Activated T-cell treated with anti-CD3 and anti-CD28 coated beads, Interleukin-2, amount 50 U/mL, for 72 hours (primary cell): Measurements from ENCODE around the gene WBP4. TPM values are rescaled to one million over a fixed set of nuclear protein-coding genes. Genes with fewer than 3 reads are reported as not detected.
"Not testable (repeated sequence)": the region's sequence is repeated elsewhere in the genome, so short reads cannot be mapped to it uniquely, and the experiment has no call there.

Experiments
- ATAC-seq, 2 donors: fragments of 150-1000 bp; cut with Tn5 transposase; replicated peaks in 1 of 2; 2 replicates each; pipeline ENCODE4 v1.10.0; 2021; ENCODE audit warnings: moderate library complexity in 2 of 2, mild to moderate bottlenecking in 1 of 2
- DNase-seq, 2 donors: peaks; one replicate each; pipeline ENCODE4 v3.0.0; 2021 to 2022; ENCODE audit warnings: mixed read lengths in 1 of 2
- H3K27ac Mint-ChIP-seq: one replicate; pipeline ENCODE4 v1.8.0; 2022; ENCODE audit warnings: mild to moderate bottlenecking, moderate library complexity, mixed read lengths
- H3K27me3 Mint-ChIP-seq: one replicate; pipeline ENCODE4 v1.8.0; 2022; ENCODE audit warnings: low read depth, mixed read lengths
- H3K36me3 Mint-ChIP-seq, 2 donors: one replicate each; pipeline ENCODE4 v1.8.0; 2022; ENCODE audit warnings: mixed read lengths in 2 of 2, mild to moderate bottlenecking in 1 of 2; ENCODE audit not compliant: insufficient read depth in 2 of 2
- H3K4me1 Mint-ChIP-seq: one replicate; pipeline ENCODE4 v1.8.0; 2022; ENCODE audit warnings: low read depth, mixed read lengths
- H3K4me3 Mint-ChIP-seq, 2 donors: one replicate each; pipeline ENCODE4 v1.8.0; 2022; ENCODE audit warnings: mild to moderate bottlenecking in 2 of 2, mixed read lengths in 2 of 2, moderate library complexity in 2 of 2
- H3K9me3 Mint-ChIP-seq, 2 donors: one replicate each; pipeline ENCODE4 v1.8.0; 2022; ENCODE audit warnings: mixed read lengths in 2 of 2
- total RNA-seq, 2 donors: library from RNA; stranded (reverse); gene quantifications; one replicate each; pipeline ENCODE4 v1.2.3, GENCODE V29; 2022

The WBP4 gene
- total RNA-seq, 2 donors from 2014 or later: 9.9 to 12.1 TPM

DNA sequence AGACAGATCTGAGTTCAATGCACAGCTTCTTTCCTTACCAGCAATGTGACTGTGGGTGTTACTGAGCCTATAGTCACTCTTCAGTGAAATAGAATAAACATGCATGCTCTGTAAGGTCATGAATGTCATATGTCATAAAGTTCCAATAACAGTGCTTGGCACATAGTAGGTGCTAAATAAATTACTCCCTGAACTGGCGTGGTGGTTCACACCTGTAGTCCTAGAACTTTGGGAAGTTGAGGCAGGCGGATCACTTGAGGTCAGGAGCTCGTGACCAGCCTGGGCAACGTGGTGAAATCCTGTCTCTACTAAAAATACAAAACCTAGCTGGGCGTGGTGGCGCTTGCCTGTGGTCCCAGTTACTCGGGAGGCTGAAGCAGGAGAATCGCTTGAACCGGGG is 13.2 kb downstream of the WBP4 start:
- DNase-seq (no peak), ATAC-seq (no peak)
- no peaks in the 10 kb centered on the region for H3K27me3 Mint-ChIP-seq
- H3K36me3 Mint-ChIP-seq: peaks cover 7 to 32% of the 10 kb centered on the region in 2 donors
- no peak overlapping the region for H3K27ac Mint-ChIP-seq
- no peaks in the 10 kb centered on the region for H3K4me1 Mint-ChIP-seq
- H3K4me3 Mint-ChIP-seq: no peak overlapping the region
- H3K9me3 Mint-ChIP-seq: no peaks in the 10 kb centered on the region

DNA sequence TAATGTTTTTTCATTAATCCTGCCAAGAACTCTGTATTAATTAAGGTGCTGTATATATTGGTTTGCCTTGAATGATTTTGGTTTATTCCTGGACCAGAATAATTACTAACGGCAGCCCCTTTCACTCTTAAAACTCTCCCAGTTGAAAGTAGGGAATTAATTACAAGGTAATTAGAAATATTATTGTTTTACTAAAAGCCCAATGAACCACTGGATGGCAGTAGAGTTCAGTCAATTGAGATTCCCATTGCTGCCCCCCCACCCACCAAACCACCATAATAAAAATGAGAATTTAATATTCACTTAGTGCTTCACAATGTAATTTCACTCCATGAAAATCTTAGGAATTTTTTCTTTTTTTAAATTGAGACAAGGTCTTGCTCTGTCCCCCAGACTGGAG is 13.7 kb downstream of the WBP4 start:
- Mint-ChIP-seq H3K27me3 (no peaks in the 10 kb centered on the region), H3K36me3 (peaks cover 10 to 32% of the 10 kb centered on the region in 2 donors)
- DNase-seq: no peak

DNA sequence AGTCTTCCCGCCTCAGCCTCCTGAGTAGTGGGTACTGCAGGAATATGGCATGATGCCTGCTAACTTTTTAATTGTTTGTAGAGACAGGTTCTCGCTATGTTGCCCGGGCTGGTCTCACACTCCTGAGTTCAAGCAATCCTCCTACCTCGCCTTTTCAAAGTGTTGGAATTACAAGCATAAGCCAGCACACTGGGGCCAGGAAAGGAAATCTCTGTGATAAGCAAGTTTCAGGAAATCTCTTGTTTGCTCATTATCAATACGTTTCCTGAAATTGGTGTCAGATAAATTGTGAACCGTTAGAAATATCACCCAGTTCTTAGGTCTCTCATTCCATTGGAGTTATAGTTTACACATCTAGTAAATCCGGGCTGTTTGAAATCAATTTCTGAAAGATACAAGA is 14.2 kb downstream of the WBP4 start:
- H3K27me3 Mint-ChIP-seq: no peaks in the 10 kb centered on the region
- no peak overlapping the region for H3K4me3 Mint-ChIP-seq
- DNase-seq (no peak), ATAC-seq (no peak)
- H3K9me3 Mint-ChIP-seq: no peaks in the 10 kb centered on the region
- peaks cover 10 to 28% of the 10 kb centered on the region in 2 donors for H3K36me3 Mint-ChIP-seq
- H3K4me1 Mint-ChIP-seq: no peaks in the 10 kb centered on the region
- no peak overlapping the region for H3K27ac Mint-ChIP-seq

More for the DNA sequence above, 13.7 kb downstream of the WBP4 start:
- Mint-ChIP-seq H3K27ac (no peak overlapping the region), H3K9me3 (no peaks in the 10 kb centered on the region), H3K4me3 (no peak overlapping the region), H3K4me1 (no peaks in the 10 kb centered on the region)
- no peak for ATAC-seq

DNA sequence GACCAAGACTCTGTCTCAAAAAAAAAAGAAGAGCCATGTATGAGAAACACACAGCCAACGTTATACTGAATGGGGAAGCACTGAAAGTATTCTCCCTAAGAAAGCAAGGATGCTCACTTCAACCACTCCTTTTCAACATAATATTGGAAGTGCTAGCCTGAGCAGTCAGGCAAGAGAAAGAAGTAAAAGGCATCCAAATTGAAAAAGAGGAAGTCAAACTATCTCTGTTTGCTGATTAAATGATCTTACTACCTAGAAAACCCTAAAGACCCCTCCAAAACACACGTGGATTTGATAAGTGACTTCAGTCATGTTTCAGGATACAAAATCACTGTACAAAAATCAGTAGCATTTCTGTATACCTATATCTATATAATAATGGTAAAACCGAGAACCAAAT is 16.2 kb downstream of the WBP4 start:
- no peak for ATAC-seq

DNA sequence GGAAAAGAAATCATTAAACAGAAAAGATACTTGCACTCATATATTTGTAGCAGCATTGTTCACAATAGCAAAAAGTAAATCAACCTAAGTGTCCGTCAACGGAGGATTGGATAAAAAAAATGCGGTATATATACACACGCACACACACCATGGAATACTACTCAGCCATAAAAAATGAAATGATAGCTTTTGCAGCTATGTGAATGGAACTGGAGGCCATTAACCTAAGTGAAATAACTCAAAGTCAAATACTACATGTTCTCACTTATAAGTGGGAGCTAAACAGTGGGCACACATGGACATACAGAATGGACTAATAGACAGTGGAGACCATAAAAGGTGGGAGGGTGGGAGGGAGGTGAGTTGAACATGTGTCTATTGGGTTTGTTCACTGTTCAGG is 18.4 kb downstream of the WBP4 start:
- H3K4me3 Mint-ChIP-seq: no peak overlapping the region
- peaks cover 5 to 27% of the 10 kb centered on the region in 2 donors for H3K36me3 Mint-ChIP-seq
- no peak for ATAC-seq
- no peak overlapping the region for H3K27ac Mint-ChIP-seq
- H3K4me1 Mint-ChIP-seq: no peaks in the 10 kb centered on the region
- no peaks in the 10 kb centered on the region for H3K27me3 Mint-ChIP-seq
- H3K9me3 Mint-ChIP-seq: no peaks in the 10 kb centered on the region
- no peak for DNase-seq

More for the DNA sequence above, 16.2 kb downstream of the WBP4 start:
- Mint-ChIP-seq H3K27ac (no peak overlapping the region), H3K4me1 (no peaks in the 10 kb centered on the region), H3K27me3 (no peaks in the 10 kb centered on the region), H3K9me3 (no peaks in the 10 kb centered on the region), H3K36me3 (peaks cover 7 to 25% of the 10 kb centered on the region in 2 donors), H3K4me3 (no peak overlapping the region)
- no peak for DNase-seq

DNA sequence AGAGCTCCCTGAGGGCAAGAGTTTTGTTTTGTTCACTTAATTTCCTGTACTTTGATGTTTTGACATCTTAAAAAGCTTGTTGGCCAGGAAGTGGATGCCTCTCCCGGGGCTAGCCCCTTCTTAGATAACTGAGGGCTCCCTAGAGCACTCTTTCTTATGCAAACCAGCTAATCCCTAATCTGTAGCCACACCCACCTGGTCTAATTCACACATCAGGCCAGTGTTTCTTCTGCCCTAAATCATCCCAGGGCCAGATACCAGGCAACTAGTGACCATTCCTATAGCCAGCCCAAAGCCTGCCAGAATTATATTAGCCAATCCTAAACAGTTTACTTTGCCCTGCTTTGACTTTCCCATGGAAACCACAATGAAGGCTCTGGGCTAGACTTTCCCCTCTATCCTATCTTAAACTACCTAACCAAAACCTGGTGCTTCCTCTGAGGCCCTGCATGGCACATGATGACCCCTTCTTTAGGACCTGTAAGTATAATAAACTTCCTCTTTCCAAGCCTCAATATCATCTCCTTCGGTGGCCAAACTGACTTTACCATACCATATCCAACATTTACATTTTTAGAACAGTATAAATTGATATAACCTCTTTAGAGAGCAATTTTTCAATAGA is 24.8 kb downstream of the WBP4 start:
- no peak for DNase-seq
- H3K9me3 Mint-ChIP-seq: peaks cover 0 to 2% of the 10 kb centered on the region in 2 donors
- H3K27me3 Mint-ChIP-seq: no peaks in the 10 kb centered on the region
- H3K27ac Mint-ChIP-seq: no peak overlapping the region
- ATAC-seq: no peak
- no peak overlapping the region for H3K4me3 Mint-ChIP-seq
- H3K36me3 Mint-ChIP-seq: peaks cover 0 to 9% of the 10 kb centered on the region in 2 donors
- no peaks in the 10 kb centered on the region for H3K4me1 Mint-ChIP-seq

DNA sequence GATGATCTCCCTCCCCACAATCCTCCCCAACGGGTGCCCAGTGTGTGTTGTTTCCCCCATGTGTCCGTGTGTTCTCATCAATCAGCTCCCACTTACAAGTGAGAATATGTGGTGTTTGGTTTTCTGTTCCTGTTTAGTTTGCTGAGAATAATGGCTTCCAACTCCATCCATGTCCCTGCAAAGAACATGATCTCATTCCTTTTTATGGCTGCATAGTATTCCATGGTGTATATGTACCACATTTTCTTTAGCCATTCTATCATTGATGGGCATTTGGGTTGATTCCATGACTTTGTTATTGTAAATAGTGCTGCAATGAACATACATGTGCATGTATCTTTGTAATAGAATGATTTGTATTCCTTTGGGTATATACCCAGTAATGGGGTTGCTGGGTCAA is 34.4 kb downstream of the WBP4 start:
- ATAC-seq, H3K4me3 Mint-ChIP-seq, H3K9me3 Mint-ChIP-seq, DNase-seq, H3K27ac Mint-ChIP-seq, H3K36me3 Mint-ChIP-seq, H3K4me1 Mint-ChIP-seq, H3K27me3 Mint-ChIP-seq: not testable (repeated sequence)

DNA sequence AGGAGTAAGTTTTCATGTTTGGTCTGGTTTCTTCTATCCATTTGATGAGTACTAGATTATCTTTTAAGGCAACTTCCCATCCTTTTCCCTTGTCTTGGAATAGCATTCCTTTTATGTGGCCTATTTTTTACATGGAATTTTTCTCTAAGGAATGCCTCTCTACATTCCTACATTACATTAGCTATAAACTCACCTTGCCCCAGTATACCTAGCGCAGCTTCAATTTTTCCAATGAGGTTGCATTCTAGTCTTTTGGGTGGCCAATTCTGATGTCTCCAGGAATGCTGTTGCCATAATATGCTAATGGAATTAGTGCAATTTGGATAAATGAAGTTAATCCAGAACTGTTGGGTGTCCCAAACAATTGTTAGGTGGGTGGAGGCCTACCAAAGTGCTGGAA is 37.5 kb downstream of the WBP4 start:
- Mint-ChIP-seq H3K27me3 (no peaks in the 10 kb centered on the region), H3K27ac (no peak overlapping the region)
- ATAC-seq: no peak

DNA sequence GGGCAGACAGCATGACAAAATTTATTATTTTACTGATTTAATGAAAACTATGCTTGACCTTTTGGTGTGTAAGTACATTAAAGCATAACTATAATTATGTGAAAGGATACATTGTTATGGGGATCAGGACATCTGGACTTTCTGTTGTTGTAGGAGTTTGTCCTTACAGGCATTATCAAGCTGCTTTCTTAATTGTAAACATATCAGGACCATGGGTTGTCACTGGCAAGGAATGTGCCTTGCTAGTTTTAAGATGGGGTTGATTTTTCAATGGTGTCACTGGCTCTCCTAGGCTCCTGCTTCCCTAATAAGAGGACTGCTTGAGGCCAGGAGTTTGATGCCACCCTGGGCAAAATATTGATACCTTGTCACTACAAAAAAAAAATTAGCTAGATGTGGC is 38.7 kb downstream of the WBP4 start:
- H3K9me3 Mint-ChIP-seq: peaks cover 0 to 3% of the 10 kb centered on the region in 2 donors
- H3K27ac Mint-ChIP-seq: no peak overlapping the region
- no peaks in the 10 kb centered on the region for H3K36me3 Mint-ChIP-seq
- no peak for DNase-seq
- H3K4me1 Mint-ChIP-seq: no peaks in the 10 kb centered on the region
- H3K27me3 Mint-ChIP-seq: no peaks in the 10 kb centered on the region
- ATAC-seq: no peak
- no peak overlapping the region for H3K4me3 Mint-ChIP-seq

More for the DNA sequence above, 37.5 kb downstream of the WBP4 start:
- Mint-ChIP-seq H3K9me3 (peaks cover 0 to 3% of the 10 kb centered on the region in 2 donors), H3K36me3 (no peaks in the 10 kb centered on the region), H3K4me3 (no peak overlapping the region), H3K4me1 (no peaks in the 10 kb centered on the region)
- DNase-seq: no peak

DNA sequence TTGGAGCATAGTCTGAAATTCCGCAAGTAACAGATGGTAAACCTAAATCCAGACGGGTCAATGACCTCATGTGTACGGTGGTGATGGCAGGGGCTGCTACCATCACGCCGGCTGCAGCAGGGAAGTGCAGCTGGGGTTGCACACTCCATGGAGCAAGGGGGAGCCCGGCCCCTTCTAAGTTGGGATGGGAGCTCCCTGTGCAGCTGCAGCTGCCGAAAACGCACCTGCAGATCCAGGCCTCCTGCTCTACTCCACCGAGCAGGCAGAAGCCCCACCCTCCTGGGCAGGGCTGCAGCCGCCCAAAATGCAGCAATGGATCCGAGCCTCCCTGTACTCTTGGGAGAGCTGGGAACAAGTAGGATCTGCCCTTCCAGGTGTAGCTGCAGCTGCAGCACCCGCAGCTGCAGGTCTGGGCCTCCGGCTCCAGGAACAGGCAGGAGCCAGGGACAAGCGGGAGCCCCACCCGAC is 45.8 kb downstream of the WBP4 start:
- Mint-ChIP-seq H3K27ac (no peak overlapping the region), H3K9me3 (no peaks in the 10 kb centered on the region)
- ATAC-seq: no peak

DNA sequence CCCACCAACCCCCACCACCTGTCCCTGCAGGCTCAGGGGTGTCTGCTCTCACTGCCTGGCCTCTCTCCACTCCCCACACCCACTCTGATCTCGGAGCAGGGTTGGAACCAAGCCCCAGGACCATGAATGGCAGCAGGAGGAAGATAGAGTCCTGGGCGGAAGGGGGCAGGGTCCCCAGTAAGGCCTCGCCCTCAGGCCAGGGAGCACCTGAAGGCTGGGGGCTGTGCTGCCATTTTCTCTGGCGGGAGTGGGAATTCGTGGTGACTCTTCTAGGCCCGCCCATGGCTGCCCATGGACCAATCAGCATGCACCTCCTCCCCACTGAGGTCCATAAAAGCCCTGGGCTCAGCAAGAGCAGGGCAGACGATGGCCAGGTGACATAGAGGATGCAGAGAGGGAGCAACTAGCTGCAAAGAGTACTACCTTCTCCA is 46.3 kb downstream of the WBP4 start:
- no peaks in the 10 kb centered on the region for H3K27me3 Mint-ChIP-seq
- H3K9me3 Mint-ChIP-seq: no peaks in the 10 kb centered on the region
- H3K4me3 Mint-ChIP-seq: no peak overlapping the region
- H3K4me1 Mint-ChIP-seq: no peaks in the 10 kb centered on the region
- ATAC-seq (no peak), DNase-seq (no peak)
- no peaks in the 10 kb centered on the region for H3K36me3 Mint-ChIP-seq
- H3K27ac Mint-ChIP-seq: no peak overlapping the region

More for the DNA sequence above, 45.8 kb downstream of the WBP4 start:
- Mint-ChIP-seq H3K4me3 (no peak overlapping the region), H3K4me1 (no peaks in the 10 kb centered on the region), H3K27me3 (no peaks in the 10 kb centered on the region), H3K36me3 (no peaks in the 10 kb centered on the region)
- DNase-seq: no peak

DNA sequence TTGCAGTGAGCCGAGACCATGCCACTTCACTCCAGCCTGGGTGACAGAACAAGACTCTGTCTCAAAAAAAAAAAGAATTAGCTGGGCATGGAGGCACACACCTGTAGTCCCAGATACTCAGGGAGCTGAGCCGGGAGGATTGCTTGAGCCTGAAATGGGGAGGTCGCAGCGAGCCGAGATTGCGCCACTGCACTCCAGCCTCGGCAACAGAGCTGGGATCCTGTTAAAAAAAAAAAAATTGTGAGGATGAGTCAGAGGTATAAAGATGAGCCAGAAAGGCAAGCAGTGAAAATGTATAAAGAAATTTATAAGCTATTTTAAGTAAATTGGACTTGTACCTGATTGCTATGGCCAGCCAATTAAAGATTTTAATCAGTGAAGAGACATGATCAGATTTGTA is 50.1 kb downstream of the WBP4 start:
- no peak overlapping the region for H3K4me3 Mint-ChIP-seq
- DNase-seq (no peak), ATAC-seq (no peak)
- H3K27ac Mint-ChIP-seq: no peak overlapping the region
- no peaks in the 10 kb centered on the region for H3K4me1 Mint-ChIP-seq
- H3K9me3 Mint-ChIP-seq: no peaks in the 10 kb centered on the region
- H3K36me3 Mint-ChIP-seq: no peaks in the 10 kb centered on the region
- H3K27me3 Mint-ChIP-seq: no peaks in the 10 kb centered on the region

DNA sequence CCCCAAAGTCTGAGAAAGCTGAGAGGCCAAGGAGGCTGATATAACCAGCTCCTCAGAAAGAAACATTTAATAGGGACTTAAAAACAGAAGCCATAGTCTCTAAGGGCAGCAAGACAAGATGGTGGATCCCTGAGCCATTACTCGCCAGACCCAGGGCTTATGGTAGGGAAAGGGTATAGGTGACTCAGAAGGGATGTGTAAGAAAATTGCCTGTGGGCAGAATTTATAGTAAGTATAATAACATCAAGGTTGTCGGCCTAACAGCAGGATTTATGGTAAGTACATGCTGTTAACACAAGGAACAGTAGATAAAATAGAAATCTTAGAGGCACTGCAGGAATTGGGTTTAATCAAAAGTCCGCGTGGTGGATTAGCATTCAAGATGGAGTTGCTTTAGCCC is 56.6 kb downstream of the WBP4 start:
- Mint-ChIP-seq H3K4me3 (no peak overlapping the region), H3K4me1 (no peaks in the 10 kb centered on the region), H3K27me3 (no peaks in the 10 kb centered on the region), H3K36me3 (no peaks in the 10 kb centered on the region), H3K27ac (no peak overlapping the region), H3K9me3 (no peaks in the 10 kb centered on the region)
- DNase-seq (no peak), ATAC-seq (no peak)

DNA sequence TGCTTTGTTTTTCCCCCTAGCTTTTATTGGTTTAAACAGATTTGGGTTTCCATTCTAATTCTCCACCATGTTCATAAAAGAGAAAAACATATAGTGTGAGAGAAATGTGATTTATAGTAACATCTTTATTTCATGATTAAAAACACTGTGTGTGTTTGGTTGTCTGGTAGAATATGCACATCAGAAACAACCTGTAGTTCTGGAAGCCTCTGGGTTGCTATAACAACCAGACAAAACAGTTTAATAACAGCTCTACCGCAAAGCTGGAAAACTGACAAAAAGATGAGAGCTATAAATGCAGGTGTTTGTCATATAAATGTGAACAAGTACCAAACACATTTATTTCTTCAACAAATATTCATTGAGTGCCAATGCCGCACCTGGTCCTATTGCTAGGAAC is 61.5 kb downstream of the WBP4 start:
- no peak for DNase-seq
- H3K4me1 Mint-ChIP-seq: peaks cover 4% of the 10 kb centered on the region
- no peak for ATAC-seq

More for the DNA sequence above, 61.5 kb downstream of the WBP4 start:
- H3K27me3 Mint-ChIP-seq: no peaks in the 10 kb centered on the region
- H3K36me3 Mint-ChIP-seq: peaks cover 2 to 6% of the 10 kb centered on the region in 2 donors
- no peak overlapping the region for H3K4me3 Mint-ChIP-seq
- H3K9me3 Mint-ChIP-seq: no peaks in the 10 kb centered on the region
- no peak overlapping the region for H3K27ac Mint-ChIP-seq
